Fibroblast of skin of back (primary cell): ENCODE data around the gene CMAS. TPM values are rescaled to one million over a fixed set of nuclear protein-coding genes. Genes with fewer than 3 reads are reported as not detected.
"Not testable (repeated sequence)": the region's sequence is repeated elsewhere in the genome, so short reads cannot be mapped to it uniquely, and the experiment has no call there.

ENCODE experiments used
- DNase-seq: peaks from one replicate; pipeline ENCODE4 v3.0.0-alpha.2; 2013
- polyA plus RNA-seq, 2 experiments: library from polyadenylated mRNA; unstranded; fragments of 120-200 nt; gene quantifications; one replicate each; pipeline ENCODE4 v1.2.1, GENCODE V29; 2013; ENCODE audit not compliant: insufficient read length in 2 of 2

The CMAS gene
- 30.9 TPM for polyA plus RNA-seq (2013, experiment 1 of 2; ENCODE audit: insufficient read length)
- polyA plus RNA-seq (2013, experiment 2 of 2; ENCODE audit: insufficient read length) = 28.1 TPM

GRCh38 chr12:22046090-22046967, at the start of gene CMAS:
Gene CMAS (plus strand): TSS chr12:22046218. CDS start chr12:22046304, 86 bp downstream.
- peak; percentile 72 for DNase-seq

- no peak for DNase-seq
These were observed 47.7 kb upstream of the CMAS start for GRCh38 chr12:21998295-21998694.

- DNase-seq = no peak
These were observed 47.2 kb upstream of the CMAS start for GRCh38 chr12:21998782-21999181.

GRCh38 chr12:22002430-22002829, 43.6 kb upstream of the CMAS start:
- no peak for DNase-seq

GRCh38 chr12:22007794-22008193, 38.2 kb upstream of the CMAS start:
- DNase-seq = not testable (repeated sequence)

- DNase-seq = no peak
These were observed 37.8 kb upstream of the CMAS start for GRCh38 chr12:22008196-22008595.

GRCh38 chr12:22014041-22014782, 31.8 kb upstream of the CMAS start:
- no peak for DNase-seq

GRCh38 chr12:22014783-22015144, 31.3 kb upstream of the CMAS start:
- DNase-seq = no peak

GRCh38 chr12:22016982-22017381, 29.0 kb upstream of the CMAS start:
- DNase-seq = no peak

GRCh38 chr12:22018860-22019259, 27.2 kb upstream of the CMAS start:
- DNase-seq = no peak

- not testable (repeated sequence) for DNase-seq
These were observed 22.5 kb upstream of the CMAS start for GRCh38 chr12:22023489-22023888.

GRCh38 chr12:22029491-22029890, 16.5 kb upstream of the CMAS start:
- DNase-seq = no peak

- no peak for DNase-seq
These were observed 16.0 kb upstream of the CMAS start for GRCh38 chr12:22029991-22030390.

- no peak for DNase-seq
These were observed 13.3 kb upstream of the CMAS start for GRCh38 chr12:22032732-22033131.

GRCh38 chr12:22034709-22035506, 11.1 kb upstream of the CMAS start:
- no peak for DNase-seq

GRCh38 chr12:22037947-22038346, 8.1 kb upstream of the CMAS start:
- no peak for DNase-seq

- no peak for DNase-seq
These were observed 7.3 kb upstream of the CMAS start for GRCh38 chr12:22038734-22039133.

GRCh38 chr12:22039361-22039760, 6.7 kb upstream of the CMAS start:
- no peak for DNase-seq

GRCh38 chr12:22042976-22043669, 2.9 kb upstream of the CMAS start:
- no peak for DNase-seq

- no peak for DNase-seq
These were observed 2.1 kb upstream of the CMAS start for GRCh38 chr12:22043943-22044342.

- DNase-seq = no peak
These were observed 1.6 kb upstream of the CMAS start for GRCh38 chr12:22044391-22044790.

GRCh38 chr12:22046968-22047390, 961 bp downstream of the CMAS start:
- DNase-seq = peak; percentile 4
